ENCODE results near the gene RFC4. TPM values are rescaled to one million over a fixed set of nuclear protein-coding genes. Genes with fewer than 3 reads are reported as not detected.
"Not testable (repeated sequence)": the region's sequence is repeated elsewhere in the genome, so short reads cannot be mapped to it uniquely, and the experiment has no call there.

Gene RFC4
- polyA plus RNA-seq, 3 donors: 3.9 to 6.2 (median 4.6) TPM

GRCh38 chr3:186810336-186810996 lies 4.2 kb upstream of the RFC4 start:
- Histone ChIP-seq H3K27me3 (ENCODE audit: control insufficient read depth in 2 of 2, insufficient read depth in 2 of 2, low read length in 2 of 2) (no peaks in the 10 kb centered on the region), H3K79me2 (ENCODE audit: insufficient read depth, low read length) (peaks cover 13% of the 10 kb centered on the region), H3K27ac (ENCODE audit: low read depth in 1 of 2, low read length in 2 of 2) (no peak overlapping the region), H2AFZ (ENCODE audit: insufficient read depth, low read depth, low read length, poor library complexity, severe bottlenecking) (no peak overlapping the region), H3K9me3 (replicated peaks in 1 of 2; ENCODE audit: control insufficient read depth in 1 of 2, insufficient read depth in 1 of 2, low read length in 2 of 2) (no peaks in the 10 kb centered on the region), H3K4me1 (ENCODE audit: control insufficient read depth in 1 of 2, insufficient read depth in 2 of 2, low read length in 2 of 2) (peaks cover 17 to 19% of the 10 kb centered on the region in 2 donors), H3K4me2 (replicated peaks; ENCODE audit: extremely low read depth, low read length, poor library complexity, severe bottlenecking) (no peak overlapping the region), H3K36me3 (replicated peaks in 1 of 2; ENCODE audit: control insufficient read depth in 1 of 2, insufficient read depth in 2 of 2, low read length in 2 of 2) (no peaks in the 10 kb centered on the region), H3K9ac (ENCODE audit: insufficient read depth, low read length, poor library complexity, severe bottlenecking) (no peak overlapping the region), H3K4me3 (replicated peaks in 1 of 3; ENCODE audit: low read depth in 2 of 3, low read length in 3 of 3) (no peak overlapping the region), H4K20me1 (ENCODE audit: insufficient read depth, low read length) (no peaks in the 10 kb centered on the region)
- Mint-ChIP-seq H3K4me3 (no peak overlapping the region), H3K27ac (no peak overlapping the region), H3K4me1 (peaks cover 17% of the 10 kb centered on the region), H3K36me3 (no peaks in the 10 kb centered on the region), H3K27me3 (ENCODE audit: low read depth in 3 of 3) (peaks cover 2 to 12% (median 5%) of the 10 kb centered on the region in 3 donors), H3K9me3 (no peaks in the 10 kb centered on the region)
- TF ChIP-seq, protein P1, sequence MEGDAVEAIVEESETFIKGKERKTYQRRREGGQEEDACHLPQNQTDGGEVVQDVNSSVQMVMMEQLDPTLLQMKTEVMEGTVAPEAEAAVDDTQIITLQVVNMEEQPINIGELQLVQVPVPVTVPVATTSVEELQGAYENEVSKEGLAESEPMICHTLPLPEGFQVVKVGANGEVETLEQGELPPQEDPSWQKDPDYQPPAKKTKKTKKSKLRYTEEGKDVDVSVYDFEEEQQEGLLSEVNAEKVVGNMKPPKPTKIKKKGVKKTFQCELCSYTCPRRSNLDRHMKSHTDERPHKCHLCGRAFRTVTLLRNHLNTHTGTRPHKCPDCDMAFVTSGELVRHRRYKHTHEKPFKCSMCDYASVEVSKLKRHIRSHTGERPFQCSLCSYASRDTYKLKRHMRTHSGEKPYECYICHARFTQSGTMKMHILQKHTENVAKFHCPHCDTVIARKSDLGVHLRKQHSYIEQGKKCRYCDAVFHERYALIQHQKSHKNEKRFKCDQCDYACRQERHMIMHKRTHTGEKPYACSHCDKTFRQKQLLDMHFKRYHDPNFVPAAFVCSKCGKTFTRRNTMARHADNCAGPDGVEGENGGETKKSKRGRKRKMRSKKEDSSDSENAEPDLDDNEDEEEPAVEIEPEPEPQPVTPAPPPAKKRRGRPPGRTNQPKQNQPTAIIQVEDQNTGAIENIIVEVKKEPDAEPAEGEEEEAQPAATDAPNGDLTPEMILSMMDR (IDR thresholded peaks at IDR 0.05): no peak
- WGBS (ENCODE audit: insufficient coverage): 100% methylated on average over 1 of the region's 5 CpGs
- DNase-seq: no peak
- intact Hi-C loops (cut with micrococcal nuclease): no loop called here

DNA sequence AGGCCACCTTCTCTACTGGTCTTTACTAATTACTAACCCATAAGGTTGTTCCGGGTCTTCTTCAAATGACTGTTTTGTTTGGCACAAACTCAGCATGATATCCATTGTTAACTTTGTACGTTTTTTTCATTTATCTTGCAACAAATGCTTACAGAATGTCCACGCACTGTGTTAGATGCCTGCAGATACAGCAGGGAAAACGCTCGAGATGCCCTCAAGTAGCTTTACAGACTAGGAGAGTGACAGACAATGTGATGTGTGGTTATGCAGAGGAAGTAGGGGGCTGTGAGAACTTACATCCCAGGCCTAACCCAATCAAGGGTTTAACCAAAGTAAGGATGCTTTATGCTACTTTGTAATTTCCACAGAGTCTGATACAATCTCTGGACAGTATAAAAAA lies 949 bp upstream of the RFC4 start:
- Histone ChIP-seq H3K27me3 (ENCODE audit: control insufficient read depth in 2 of 2, insufficient read depth in 2 of 2, low read length in 2 of 2) (no peaks in the 10 kb centered on the region), H3K79me2 (ENCODE audit: insufficient read depth, low read length) (peaks cover 28% of the 10 kb centered on the region), H3K27ac (ENCODE audit: low read depth in 1 of 2, low read length in 2 of 2) (no peak overlapping the region), H3K36me3 (replicated peaks in 1 of 2; ENCODE audit: control insufficient read depth in 1 of 2, insufficient read depth in 2 of 2, low read length in 2 of 2) (peaks cover 0 to 6% of the 10 kb centered on the region in 2 donors), H3K4me1 (ENCODE audit: control insufficient read depth in 1 of 2, insufficient read depth in 2 of 2, low read length in 2 of 2) (peaks cover 11 to 18% of the 10 kb centered on the region in 2 donors), H4K20me1 (ENCODE audit: insufficient read depth, low read length) (no peaks in the 10 kb centered on the region), H3K9ac (ENCODE audit: insufficient read depth, low read length, poor library complexity, severe bottlenecking) (no peak overlapping the region), H3K4me2 (replicated peaks; ENCODE audit: extremely low read depth, low read length, poor library complexity, severe bottlenecking) (peak overlapping the region; percentile 84), H3K4me3 (replicated peaks in 1 of 3; ENCODE audit: low read depth in 2 of 3, low read length in 3 of 3) (peak overlapping the region in 1 of 3 experiments; percentile 90), H2AFZ (ENCODE audit: insufficient read depth, low read depth, low read length, poor library complexity, severe bottlenecking) (peak overlapping the region; percentile 100), H3K9me3 (replicated peaks in 1 of 2; ENCODE audit: control insufficient read depth in 1 of 2, insufficient read depth in 1 of 2, low read length in 2 of 2) (no peaks in the 10 kb centered on the region)
- DNase-seq: no peak
- Mint-ChIP-seq H3K9me3 (no peaks in the 10 kb centered on the region), H3K27me3 (ENCODE audit: low read depth in 3 of 3) (peaks cover 0 to 5% (median 2%) of the 10 kb centered on the region in 3 donors), H3K4me3 (peak overlapping the region in 1 of 2 donors; percentile 91), H3K4me1 (peaks cover 11% of the 10 kb centered on the region), H3K36me3 (peaks cover 2 to 4% of the 10 kb centered on the region in 2 donors), H3K27ac (peak overlapping the region in 1 of 7 donors; percentile 19)
- TF ChIP-seq, protein P1 (IDR thresholded peaks at IDR 0.05): no peak
- intact Hi-C loops (cut with micrococcal nuclease): no loop called here
- WGBS (ENCODE audit: insufficient coverage): 33% methylated on average over 5 of the region's 5 CpGs

GRCh38 chr3:186803447-186803846 lies 2.8 kb downstream of the RFC4 start:
- H3K4me1 Mint-ChIP-seq: peaks cover 13% of the 10 kb centered on the region
- H3K9ac ChIP-seq (ENCODE audit: insufficient read depth, low read length, poor library complexity, severe bottlenecking); H4K20me1 ChIP-seq (ENCODE audit: insufficient read depth, low read length); H2AFZ ChIP-seq (ENCODE audit: insufficient read depth, low read depth, low read length, poor library complexity, severe bottlenecking); H3K27me3 Mint-ChIP-seq (ENCODE audit: low read depth in 3 of 3); H3K27ac ChIP-seq (ENCODE audit: low read depth in 1 of 2, low read length in 2 of 2); H3K9me3 ChIP-seq (replicated peaks in 1 of 2; ENCODE audit: control insufficient read depth in 1 of 2, insufficient read depth in 1 of 2, low read length in 2 of 2); H3K9me3 Mint-ChIP-seq; H3K4me3 ChIP-seq (replicated peaks in 1 of 3; ENCODE audit: low read depth in 2 of 3, low read length in 3 of 3); H3K4me3 Mint-ChIP-seq; DNase-seq; H3K4me2 ChIP-seq (replicated peaks; ENCODE audit: extremely low read depth, low read length, poor library complexity, severe bottlenecking); H3K27me3 ChIP-seq (ENCODE audit: control insufficient read depth in 2 of 2, insufficient read depth in 2 of 2, low read length in 2 of 2); intact Hi-C loops (cut with micrococcal nuclease): not testable (repeated sequence)
- peak overlapping the region in 1 of 7 donors; percentile 32 for H3K27ac Mint-ChIP-seq
- 100% methylated on average over 2 of the region's 4 CpGs for whole genome bisulfite sequencing (ENCODE audit: insufficient coverage)
- peaks cover 28% of the 10 kb centered on the region for H3K79me2 ChIP-seq (ENCODE audit: insufficient read depth, low read length)
- H3K36me3 Mint-ChIP-seq: peaks cover 11 to 24% of the 10 kb centered on the region in 2 donors
- H3K4me1 ChIP-seq (ENCODE audit: control insufficient read depth in 1 of 2, insufficient read depth in 2 of 2, low read length in 2 of 2): peaks cover 11 to 18% of the 10 kb centered on the region in 2 donors
- H3K36me3 ChIP-seq (replicated peaks in 1 of 2; ENCODE audit: control insufficient read depth in 1 of 2, insufficient read depth in 2 of 2, low read length in 2 of 2): peaks cover 7 to 16% of the 10 kb centered on the region in 2 donors

Data from CD14-positive monocyte (primary cell).